ENCODE data around the gene FANCI.

GRCh38 chr15:89201465-89202005, 42.2 kb upstream of the FANCI start:
- TF ChIP-seq TAF1 (IDR thresholded peaks at IDR 0.05; ENCODE audit: low read depth), result no peak
- TF ChIP-seq EP300 (IDR thresholded peaks at IDR 0.05; ENCODE audit: borderline replicate concordance), result no peak
- no peak for TF ChIP-seq RAD21 (IDR thresholded peaks at IDR 0.05; ENCODE audit: low read depth)
- TF ChIP-seq CREB1 (IDR thresholded peaks at IDR 0.05; ENCODE audit: low read depth), result no peak
- no peak for TF ChIP-seq YY1 (IDR thresholded peaks at IDR 0.05; ENCODE audit: low read depth)
- no peak for TF ChIP-seq NFIC (IDR thresholded peaks at IDR 0.05)
